Aortic smooth muscle cell (primary cell): Measurements from ENCODE around the gene MINDY4. TPM values are rescaled to one million over a fixed set of nuclear protein-coding genes. Genes with fewer than 3 reads are reported as not detected.

ENCODE experiments used
- total RNA-seq: library from RNA; depleted of rRNA; stranded (reverse); fragments of >200 nt; gene quantifications from 2 replicates; pipeline ENCODE4 v1.2.3, GENCODE V29; 2014

The MINDY4 gene
- 6.6 and 8.1 TPM in 2 replicates for total RNA-seq

DNA sequence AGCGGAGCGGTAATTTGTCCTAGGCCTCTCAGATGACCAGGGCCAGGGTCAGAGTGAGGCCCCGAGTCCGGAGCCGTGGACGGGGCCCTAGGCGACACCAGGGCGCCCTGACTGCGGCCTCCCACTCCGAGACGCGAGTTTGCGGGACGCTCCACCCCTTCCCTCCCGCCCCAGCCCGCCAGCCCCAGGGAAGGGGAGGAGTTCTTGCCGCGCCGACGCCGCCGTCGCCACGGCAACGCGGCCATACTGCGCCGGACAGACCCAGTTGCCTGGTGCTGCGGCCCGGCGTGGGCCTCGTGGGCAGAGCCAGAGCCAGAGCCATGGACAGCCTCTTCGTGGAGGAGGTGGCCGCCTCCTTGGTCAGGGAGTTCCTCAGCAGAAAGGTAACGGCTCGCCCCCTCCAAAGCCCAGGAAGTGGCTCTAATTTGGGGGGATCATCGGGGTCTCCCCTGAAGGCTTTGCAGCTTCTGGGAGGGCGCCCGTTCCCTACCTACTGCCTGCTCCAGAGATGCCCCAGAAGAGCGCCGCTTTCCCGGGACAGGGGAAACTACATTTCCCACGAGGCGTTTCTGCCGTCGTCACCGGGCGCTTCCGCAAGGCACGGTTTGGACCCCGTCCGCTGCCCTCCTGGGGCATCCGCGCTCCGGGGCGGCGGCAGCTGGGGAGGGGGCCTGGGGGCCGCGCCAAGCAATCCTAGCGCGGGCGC, at the start of gene MINDY4:
Gene MINDY4 (plus strand): TSS at position 244 of the 706 bp plus-strand sequence. CDS start 77 bp downstream, at position 321.

DNA sequence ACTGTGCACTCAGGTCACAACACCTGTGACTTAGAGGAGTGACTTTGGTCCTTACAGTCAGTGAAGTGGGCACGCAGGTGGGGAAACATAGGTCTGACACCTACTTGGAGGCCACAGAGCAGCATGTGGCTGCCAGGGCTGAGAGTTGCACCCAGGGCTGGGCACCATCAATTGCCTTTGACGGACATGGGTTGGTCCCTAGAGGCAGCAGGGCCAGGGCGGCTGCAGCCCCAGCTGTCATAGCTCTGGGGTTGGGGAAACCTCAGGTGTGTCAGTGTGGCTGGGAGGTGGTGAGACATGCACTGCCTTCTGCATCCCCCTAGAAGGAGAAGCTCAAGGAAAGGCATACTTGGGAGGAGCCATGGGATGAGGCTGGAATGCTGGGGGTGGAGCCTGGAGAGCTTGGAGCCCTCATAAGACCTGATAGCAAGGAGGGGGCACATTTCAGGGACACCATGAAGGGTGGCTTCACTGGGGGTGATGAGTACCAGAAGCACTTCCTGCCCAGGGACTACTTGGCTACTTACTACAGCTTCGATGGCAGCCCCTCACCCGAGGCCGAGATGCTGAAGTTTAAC, 19.4 kb upstream of the MINDY4 start, which contains the start of gene INMT:
Gene INMT (plus strand): TSS at position 440 of the 578 bp plus-strand sequence. CDS start 16 bp downstream, at position 456.

DNA sequence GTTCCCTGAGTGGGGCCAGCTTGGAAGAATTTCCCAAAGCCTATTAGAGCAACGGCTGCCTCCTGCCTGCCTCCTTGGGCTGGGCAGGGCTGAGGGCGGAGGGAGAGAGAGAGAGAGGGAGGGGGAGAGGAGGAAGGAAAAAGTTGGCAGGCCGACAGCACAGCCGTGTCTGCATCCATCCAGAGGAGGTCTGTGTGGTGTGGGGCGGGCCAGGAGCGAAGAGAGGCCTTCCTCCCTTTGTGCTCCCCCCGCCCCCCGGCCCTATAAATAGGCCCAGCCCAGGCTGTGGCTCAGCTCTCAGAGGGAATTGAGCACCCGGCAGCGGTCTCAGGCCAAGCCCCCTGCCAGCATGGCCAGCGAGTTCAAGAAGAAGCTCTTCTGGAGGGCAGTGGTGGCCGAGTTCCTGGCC, 140.3 kb downstream of the MINDY4 start, which contains the start of gene AQP1:
Gene AQP1 (plus strand): TSS at position 293 of the 409 bp plus-strand sequence. CDS start 57 bp downstream, at position 350.

Other genes starting within 250 kb of the MINDY4 start
- gene GARS1, start 176.5 kb upstream of the MINDY4 start, total RNA-seq, result 153 and 164 TPM in 2 replicates
- gene CRHR2, start 89.0 kb upstream of the MINDY4 start, total RNA-seq, result not detected in 2 replicates
- 3.5 and 4.6 TPM in 2 replicates for gene INMT, start 19.3 kb upstream of the MINDY4 start, total RNA-seq
- gene AQP1, start 140.4 kb downstream of the MINDY4 start, total RNA-seq, result 127 and 148 TPM in 2 replicates
- not detected in 2 replicates for gene GHRHR, start 192.5 kb downstream of the MINDY4 start, total RNA-seq